H1 (cell line): Measurements from ENCODE around the gene SERPING1. TPM values are rescaled to one million over a fixed set of nuclear protein-coding genes. Genes with fewer than 3 reads are reported as not detected.

Experiments
- CTCF ChIA-PET: fragments of 300-600 bp; sonication (Branson Sonifier 250); formaldehyde crosslinking; loops from one replicate; lab custom pipeline; 2021; ENCODE audit not compliant: partially characterized antibody; lab: Charles Lee
- POLR2A ChIA-PET: fragments of 300-600 bp; sonication (Branson Sonifier 250); formaldehyde crosslinking; loops from one replicate; lab custom pipeline; 2021; ENCODE audit warnings: inconsistent platforms; ENCODE audit not compliant: partially characterized antibody; lab: Charles Lee
- DNase-seq, 2 experiments: peaks; one replicate each; pipeline versions ENCODE4 v3.0.0 to v3.0.0-alpha.2; 2010 to 2022; ENCODE audit warnings: low spot score in 2 of 2, low read depth in 1 of 2, mixed read lengths in 1 of 2
- FAIRE-seq: peaks from 2 replicates; lab custom pipeline; 2011; peaks lifted over from hg19 to GRCh38; lab: Jason Lieb, UNC
- H2AFZ ChIP-seq: 2 replicates; pipeline ENCODE4 v1.8.1; 2012; ENCODE audit warnings: low read length, inconsistent platforms
- H2AK5ac ChIP-seq: 2 replicates; pipeline ENCODE4 v1.6.1; 2013; ENCODE audit warnings: low read depth, low read length
- H2BK120ac ChIP-seq: replicated peaks from 2 replicates; pipeline ENCODE3; 2013; ENCODE audit warnings: low read depth, low read length, inconsistent platforms
- H2BK12ac ChIP-seq: 2 replicates; pipeline ENCODE4 v1.6.1; 2013; ENCODE audit warnings: low read depth, low read length
- H2BK15ac ChIP-seq: 2 replicates; pipeline ENCODE4 v1.6.1; 2013; ENCODE audit warnings: low read length
- H2BK20ac ChIP-seq: 2 replicates; pipeline ENCODE4 v1.6.1; 2013; ENCODE audit warnings: low read length
- H2BK5ac ChIP-seq: 2 replicates; pipeline ENCODE4 v1.6.1; 2013; ENCODE audit warnings: low read depth, low read length
- H3K14ac ChIP-seq: 2 replicates; pipeline ENCODE4 v1.6.1; 2013; ENCODE audit warnings: inconsistent platforms; ENCODE audit not compliant: insufficient read length
- H3K18ac ChIP-seq: 2 replicates; pipeline ENCODE4 v1.6.1; 2013; ENCODE audit warnings: low read length; ENCODE audit errors: extremely low read depth
- H3K23ac ChIP-seq: 2 replicates; pipeline ENCODE4 v1.6.1; 2013; ENCODE audit warnings: inconsistent platforms; ENCODE audit not compliant: insufficient read length
- H3K23me2 ChIP-seq: 2 replicates; pipeline ENCODE4 v1.6.1; 2013; ENCODE audit warnings: low read depth, low read length
- H3K27ac ChIP-seq: 2 replicates; pipeline ENCODE4 v1.6.1; 2011; ENCODE audit warnings: low read depth, low read length, inconsistent platforms
- H3K27me3 ChIP-seq, 4 experiments: replicated peaks in 1 of 4; 1 replicate in 1 of 4; 2 replicates in 3 of 4; pipeline versions ENCODE4 v1.6.1 to v1.8.1; 2011 to 2013; ENCODE audit warnings: low read length in 3 of 4, mild to moderate bottlenecking in 3 of 4, inconsistent platforms in 2 of 4, mixed read lengths in 2 of 4, moderate library complexity in 1 of 4; ENCODE audit not compliant: control insufficient read depth in 3 of 4, insufficient read depth in 3 of 4; ENCODE audit errors: extremely low read depth in 1 of 4
- H3K36me3 ChIP-seq, 4 experiments: 2 replicates each; pipeline versions ENCODE4 v1.6.1 to v1.8.1; 2011 to 2013; ENCODE audit warnings: mild to moderate bottlenecking in 4 of 4, low read length in 3 of 4, moderate library complexity in 2 of 4, control low read depth in 1 of 4, inconsistent platforms in 1 of 4; ENCODE audit not compliant: insufficient read depth in 4 of 4, control insufficient read depth in 2 of 4
- H3K4ac ChIP-seq: replicated peaks from 2 replicates; pipeline ENCODE3; 2013; ENCODE audit warnings: low read length, low read depth, mixed read lengths, inconsistent platforms; ENCODE audit not compliant: insufficient read length
- H3K4me1 ChIP-seq, 4 experiments: replicated peaks in 1 of 4; 1 replicate in 1 of 4; 2 replicates in 3 of 4; pipeline versions ENCODE4 v1.6.1 to v1.8.1; 2011 to 2013; ENCODE audit warnings: low read length in 3 of 4, inconsistent platforms in 2 of 4, mixed read lengths in 1 of 4; ENCODE audit not compliant: insufficient read depth in 4 of 4, control insufficient read depth in 3 of 4
- H3K4me2 ChIP-seq, 2 experiments: 2 replicates each; pipeline versions ENCODE4 v1.6.1 to v1.8.1; 2011 to 2013; ENCODE audit warnings: low read depth in 2 of 2, low read length in 2 of 2, control low read depth in 1 of 2, inconsistent platforms in 1 of 2, mild to moderate bottlenecking in 1 of 2; ENCODE audit not compliant: insufficient read depth in 1 of 2
- H3K4me3 ChIP-seq, 4 experiments: fragments of 200-600, 300-600 bp in 1 of 4; sonication (generic), shearing (Covaris generic), sonication (Bioruptor Twin) in 1 of 4; 2 replicates each; pipeline versions ENCODE4 v1.5.1 to v1.8.1; 2011 to 2016; ENCODE audit warnings: low read length in 4 of 4, low read depth in 3 of 4, control low read depth in 2 of 4, inconsistent platforms in 2 of 4, mild to moderate bottlenecking in 2 of 4, mixed read lengths in 1 of 4, moderate library complexity in 1 of 4; ENCODE audit not compliant: insufficient read depth in 2 of 4; ENCODE audit errors: extremely low read depth in 1 of 4
- H3K56ac ChIP-seq: replicated peaks from 2 replicates; pipeline ENCODE3; 2013; ENCODE audit warnings: low read depth, mild to moderate bottlenecking, mixed read lengths, low read length, inconsistent platforms; ENCODE audit not compliant: insufficient read length
- H3K79me1 ChIP-seq: 2 replicates; pipeline ENCODE4 v1.6.1; 2013; ENCODE audit warnings: low read depth, low read length, control low read depth
- H3K79me2 ChIP-seq, 2 experiments: 2 replicates each; pipeline versions ENCODE4 v1.6.1 to v1.8.1; 2012 to 2013; ENCODE audit warnings: low read length in 2 of 2, mild to moderate bottlenecking in 2 of 2, inconsistent platforms in 1 of 2; ENCODE audit not compliant: insufficient read depth in 2 of 2, control insufficient read depth in 1 of 2
- H3K9ac ChIP-seq, 4 experiments: replicated peaks in 1 of 4; 1 replicate in 1 of 4; 2 replicates in 3 of 4; pipeline versions ENCODE4 v1.6.1 to v1.8.1; 2011 to 2013; ENCODE audit warnings: low read depth in 3 of 4, low read length in 3 of 4, control low read depth in 2 of 4, mild to moderate bottlenecking in 2 of 4, moderate library complexity in 2 of 4, inconsistent platforms in 1 of 4; ENCODE audit errors: extremely low read depth in 1 of 4
- H3K9me3 ChIP-seq, 2 experiments: 2 replicates each; pipeline versions ENCODE4 v1.6.1 to v1.8.1; 2012 to 2013; ENCODE audit warnings: mild to moderate bottlenecking in 2 of 2, moderate library complexity in 2 of 2, control low read depth in 1 of 2, inconsistent platforms in 1 of 2, low read depth in 1 of 2, low read length in 1 of 2, mixed read lengths in 1 of 2; ENCODE audit not compliant: insufficient read depth in 2 of 2
- H4K20me1 ChIP-seq, 2 experiments: replicated peaks in 1 of 2; 2 replicates each; pipeline versions ENCODE3 to v1.8.1; 2011 to 2013; ENCODE audit warnings: inconsistent platforms in 2 of 2, low read length in 2 of 2, mild to moderate bottlenecking in 1 of 2; ENCODE audit not compliant: insufficient read depth in 2 of 2, control insufficient read depth in 1 of 2
- H4K5ac ChIP-seq: 2 replicates; pipeline ENCODE4 v1.6.1; 2013; ENCODE audit warnings: low read length, low read depth, mixed read lengths, inconsistent platforms; ENCODE audit not compliant: insufficient read length
- H4K8ac ChIP-seq: 2 replicates; pipeline ENCODE4 v1.8.0; 2013; ENCODE audit warnings: mild to moderate bottlenecking, moderate library complexity, low read length, inconsistent platforms; ENCODE audit not compliant: insufficient read depth; ENCODE audit errors: extremely low read depth
- H4K91ac ChIP-seq: replicated peaks from 2 replicates; pipeline ENCODE3; 2013; ENCODE audit warnings: low read length, mixed read lengths, inconsistent platforms; ENCODE audit not compliant: insufficient read length
- BCL11A ChIP-seq, 2 experiments: IDR thresholded peaks; one replicate each; pipeline ENCODE4 v1.6.1; 2011; ENCODE audit warnings: low read depth in 2 of 2, low read length in 2 of 2, mild to moderate bottlenecking in 2 of 2
- EP300 ChIP-seq, 2 experiments: IDR thresholded peaks; 1 replicate in 1 of 2; 2 replicates in 1 of 2; pipeline ENCODE4 v1.6.1; 2011 to 2012; ENCODE audit warnings: low read depth in 2 of 2, low read length in 2 of 2, mild to moderate bottlenecking in 2 of 2, borderline replicate concordance in 1 of 2, inconsistent platforms in 1 of 2, moderate library complexity in 1 of 2
- KDM1A ChIP-seq: fragments of 200-600, 300-600 bp; sonication (generic); IDR thresholded peaks from 2 replicates; pipeline ENCODE4 v1.7.1; 2016; ENCODE audit warnings: mild to moderate bottlenecking, low read length, borderline replicate concordance
- POLR2AphosphoS5 ChIP-seq: IDR thresholded peaks from 2 replicates; pipeline ENCODE4 v1.6.1; 2011; ENCODE audit warnings: low read depth, low read length
- RFX5 ChIP-seq: IDR thresholded peaks from 2 replicates; pipeline ENCODE4 v1.6.1; 2011; ENCODE audit warnings: low read depth, low read length, improper control_type of control experiment, borderline replicate concordance
- RNF2 ChIP-seq: fragments of 200-900, 300-1000 bp; sonication (generic); IDR thresholded peaks from 2 replicates; pipeline ENCODE4 v1.7.1; 2016; ENCODE audit warnings: borderline replicate concordance, low read depth, mild to moderate bottlenecking, antibody characterized with exemption, low read length; ENCODE audit not compliant: poor library complexity, severe bottlenecking; ENCODE audit errors: missing control alignments
- SAP30 ChIP-seq: fragments of 300-600 bp; sonication (generic); IDR thresholded peaks from 2 replicates; pipeline ENCODE4 v1.7.1; 2012; ENCODE audit warnings: low read length, moderate library complexity, mild to moderate bottlenecking, inconsistent platforms; ENCODE audit not compliant: insufficient read depth, insufficient replicate concordance
- SIRT6 ChIP-seq: IDR thresholded peaks from one replicate; pipeline ENCODE4 v1.7.1; 2012; ENCODE audit warnings: low read length, inconsistent platforms
- TAF1 ChIP-seq: IDR thresholded peaks from 2 replicates; pipeline ENCODE4 v1.6.1; 2011; ENCODE audit warnings: mild to moderate bottlenecking, low read depth, low read length
- WGBS, 2 experiments: shearing (Covaris generic) in 1 of 2; methylation state at CpG; one replicate each; pipeline versions ENCODE4 v1.1.6 to v1.1.7; 2013 to 2015; ENCODE audit warnings: low lambda C conversion rate in 2 of 2, mixed read lengths in 2 of 2, inconsistent platforms in 1 of 2, low coverage in 1 of 2, missing lambda C conversion rate in 1 of 2; ENCODE audit not compliant: insufficient replicate concordance in 2 of 2, insufficient coverage in 1 of 2, insufficient read length in 1 of 2; ENCODE audit errors: extremely low coverage in 1 of 2, missing lambda C conversion rate in 1 of 2; 5-methylcytosine and 5-hydroxymethylcytosine counted together
- polyA plus RNA-seq, 7 experiments: library from polyadenylated mRNA; depleted of rRNA in 3 of 7; stranded (reverse) in 5 of 7; unstranded in 2 of 7; fragments of >200 nt in 5 of 7; fragments of 200-250 nt in 2 of 7; gene quantifications; 1 replicate in 5 of 7; 2 replicates in 1 of 7; 4 replicates in 1 of 7; pipeline versions ENCODE4 v1.2.1 to v1.2.3, GENCODE V29; 2011 to 2013; ENCODE audit warnings: missing spikeins in 2 of 7, mixed read lengths in 2 of 7
- total RNA-seq: library from RNA; stranded (reverse); fragmentation: NEBNext Ultra II Directional; extraction: Animal tissue kit (Norgen Biotek cat#: 25700); gene quantifications from 2 replicates; pipeline ENCODE4 v1.2.1, GENCODE V29; 2021
- TF ChIP-seq, protein P1 (sequence below): IDR thresholded peaks from 2 replicates; pipeline ENCODE4 v1.6.1; 2011; ENCODE audit warnings: low read length, improper control_type of control experiment
- TF ChIP-seq, protein P2 (sequence below): IDR thresholded peaks from 2 replicates; pipeline ENCODE4 v1.6.1; 2012; ENCODE audit warnings: inconsistent platforms

SERPING1 gene
- total and polyA plus RNA-seq, 2 of the 8 experiments (the other 6 are each of a cell fraction or from before 2014, with no cell fraction given) = 50.9 to 54.8 TPM

DNA sequence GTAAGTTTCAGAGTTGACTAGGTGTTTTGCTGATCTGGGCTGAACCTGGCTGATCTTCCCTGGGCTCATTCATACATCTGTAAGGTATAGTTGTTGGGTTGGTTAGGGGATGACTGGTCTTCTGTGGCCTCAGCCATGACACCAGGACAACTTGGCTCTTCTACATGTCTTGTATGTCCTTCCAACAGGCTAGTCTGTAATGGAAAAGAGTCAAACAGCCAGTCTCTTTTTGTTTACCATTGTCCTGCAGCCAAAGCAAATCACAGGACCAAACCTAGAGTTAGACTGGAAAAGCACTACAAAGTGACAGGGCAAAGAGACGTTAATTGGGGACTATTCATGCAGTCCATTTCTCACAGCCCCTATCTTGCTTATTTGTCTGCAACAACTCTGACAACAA, 17.8 kb downstream of the SERPING1 start:
- CTCF ChIA-PET = interaction anchor here (1.1 to 2.8 kb wide), 7 partner anchors 10 to 48 kb away, joined by 3 to 13 read pairs (median 5); partner anchors contain the start of gene UBE2L6
- no peak overlapping the region for H3K4me2 ChIP-seq
- H3K36me3 ChIP-seq = peaks cover 0 to 28% (median 6%) of the 10 kb centered on the region in 4 experiments; a peak in 7 of 8 replicates
- no peak for TF ChIP-seq POLR2AphosphoS5
- TF ChIP-seq SIRT6 = no peak
- no peak for TF ChIP-seq BCL11A (IDR thresholded peaks at IDR 0.05; ENCODE audit: low read depth in 2 of 2, low read length in 2 of 2)
- TF ChIP-seq, protein P1, sequence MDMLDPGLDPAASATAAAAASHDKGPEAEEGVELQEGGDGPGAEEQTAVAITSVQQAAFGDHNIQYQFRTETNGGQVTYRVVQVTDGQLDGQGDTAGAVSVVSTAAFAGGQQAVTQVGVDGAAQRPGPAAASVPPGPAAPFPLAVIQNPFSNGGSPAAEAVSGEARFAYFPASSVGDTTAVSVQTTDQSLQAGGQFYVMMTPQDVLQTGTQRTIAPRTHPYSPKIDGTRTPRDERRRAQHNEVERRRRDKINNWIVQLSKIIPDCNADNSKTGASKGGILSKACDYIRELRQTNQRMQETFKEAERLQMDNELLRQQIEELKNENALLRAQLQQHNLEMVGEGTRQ = no peak
- no peak for TF ChIP-seq KDM1A
- no peak for TF ChIP-seq EP300 (IDR thresholded peaks at IDR 0.05; ENCODE audit: borderline replicate concordance in 1 of 2, low read depth in 2 of 2, low read length in 2 of 2)
- no peak for TF ChIP-seq TAF1
- TF ChIP-seq RFX5 = no peak
- TF ChIP-seq RNF2 = no peak
- TF ChIP-seq, protein P2, sequence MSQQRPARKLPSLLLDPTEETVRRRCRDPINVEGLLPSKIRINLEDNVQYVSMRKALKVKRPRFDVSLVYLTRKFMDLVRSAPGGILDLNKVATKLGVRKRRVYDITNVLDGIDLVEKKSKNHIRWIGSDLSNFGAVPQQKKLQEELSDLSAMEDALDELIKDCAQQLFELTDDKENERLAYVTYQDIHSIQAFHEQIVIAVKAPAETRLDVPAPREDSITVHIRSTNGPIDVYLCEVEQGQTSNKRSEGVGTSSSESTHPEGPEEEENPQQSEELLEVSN = no peak
- TF ChIP-seq SAP30 = no peak

More for the DNA sequence above, 17.8 kb downstream of the SERPING1 start:
- Histone ChIP-seq H3K27ac (no peak overlapping the region), H3K14ac (no peak overlapping the region), H4K20me1 (no peaks in the 10 kb centered on the region), H3K4me1 (no peaks in the 10 kb centered on the region), H3K9me3 (peaks cover 5 to 8% of the 10 kb centered on the region in 2 experiments; a peak in 3 of 4 replicates), H3K27me3 (no peaks in the 10 kb centered on the region), H4K5ac (no peak overlapping the region), H2BK15ac (no peak overlapping the region), H2BK12ac (no peak overlapping the region), H2AK5ac (no peak overlapping the region), H3K79me1 (no peaks in the 10 kb centered on the region), H3K23me2 (no peaks in the 10 kb centered on the region), H2BK20ac (no peak overlapping the region), H3K56ac (no peak overlapping the region), H2AFZ (no peak overlapping the region), H3K23ac (no peak overlapping the region), H4K91ac (no peak overlapping the region), H3K18ac (no peak overlapping the region), H3K4ac (no peak overlapping the region), H3K79me2 (no peaks in the 10 kb centered on the region), H3K9ac (no peak overlapping the region), H3K4me3 (no peak overlapping the region), H4K8ac (no peak overlapping the region), H2BK120ac (no peak overlapping the region), H2BK5ac (no peak overlapping the region)
- WGBS, 2 experiments = 84% methylated on average over 1 of the region's 1 CpG; no CpG with 5 or more reads in 1 of the 2 experiments
- POLR2A ChIA-PET = interaction anchor here (0.6 to 51.1 kb wide), 6 partner anchors 9 to 303 kb away, joined by 3 to 1546 read pairs (median 4); partner anchors contain the start of genes CLP1 and YPEL4
- FAIRE-seq = no peak
- no peak for DNase-seq
